Inferior parietal cortex (tissue), 1 donor: ENCODE measurements around the gene TBCA.

Source experiments
- DNase-seq: peaks from one replicate; pipeline ENCODE4 v3.0.0-alpha.2; 2016; ENCODE audit errors: extremely low spot score

TBCA gene

GRCh38 chr5:77643654-77644370, 132.3 kb downstream of the TBCA start:
- no peak for DNase-seq

DNA sequence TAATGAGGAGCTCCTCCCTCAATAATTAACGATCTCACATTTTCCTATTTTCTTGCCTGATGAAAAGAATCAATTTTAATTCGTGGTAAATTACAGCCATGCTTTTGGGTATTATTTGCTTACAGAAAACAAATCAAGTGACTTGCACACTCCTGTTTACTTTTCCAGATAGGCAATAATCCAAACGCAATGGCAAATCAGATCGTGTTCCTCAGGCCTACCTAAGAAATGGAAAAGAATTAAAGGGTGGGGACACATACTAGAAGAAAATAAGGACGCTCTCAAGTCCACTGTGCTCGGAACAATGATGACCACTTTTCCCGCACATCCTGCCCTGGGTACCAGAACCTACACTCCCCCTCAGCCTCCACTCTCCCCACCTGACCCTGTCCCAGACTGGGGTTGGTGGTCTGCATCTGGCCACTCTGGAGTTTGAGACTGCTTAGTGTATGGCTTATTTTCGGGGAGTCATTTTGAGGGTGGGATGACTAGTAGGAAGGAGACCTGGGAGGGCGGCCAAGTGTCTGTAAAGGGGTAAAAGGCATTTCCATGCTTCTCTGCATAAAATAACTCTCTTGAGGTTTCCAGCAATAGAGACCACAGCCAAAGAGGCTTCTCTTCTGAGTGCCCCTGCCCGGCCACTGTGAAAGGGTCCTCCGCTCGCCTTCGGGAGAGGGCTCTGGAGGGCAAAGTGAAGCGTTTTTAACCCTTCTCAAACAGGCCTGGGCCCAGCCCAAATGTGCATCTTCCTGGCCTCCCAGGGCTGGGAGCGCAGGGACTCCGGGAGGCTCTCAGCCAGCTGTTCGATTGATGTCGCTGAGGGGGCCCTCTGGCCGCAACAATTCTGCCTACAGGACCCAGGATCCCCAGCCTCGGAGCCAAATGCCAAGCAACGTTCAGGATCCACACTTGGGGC, 133.1 kb downstream of the TBCA start:
- DNase-seq = no peak

DNA sequence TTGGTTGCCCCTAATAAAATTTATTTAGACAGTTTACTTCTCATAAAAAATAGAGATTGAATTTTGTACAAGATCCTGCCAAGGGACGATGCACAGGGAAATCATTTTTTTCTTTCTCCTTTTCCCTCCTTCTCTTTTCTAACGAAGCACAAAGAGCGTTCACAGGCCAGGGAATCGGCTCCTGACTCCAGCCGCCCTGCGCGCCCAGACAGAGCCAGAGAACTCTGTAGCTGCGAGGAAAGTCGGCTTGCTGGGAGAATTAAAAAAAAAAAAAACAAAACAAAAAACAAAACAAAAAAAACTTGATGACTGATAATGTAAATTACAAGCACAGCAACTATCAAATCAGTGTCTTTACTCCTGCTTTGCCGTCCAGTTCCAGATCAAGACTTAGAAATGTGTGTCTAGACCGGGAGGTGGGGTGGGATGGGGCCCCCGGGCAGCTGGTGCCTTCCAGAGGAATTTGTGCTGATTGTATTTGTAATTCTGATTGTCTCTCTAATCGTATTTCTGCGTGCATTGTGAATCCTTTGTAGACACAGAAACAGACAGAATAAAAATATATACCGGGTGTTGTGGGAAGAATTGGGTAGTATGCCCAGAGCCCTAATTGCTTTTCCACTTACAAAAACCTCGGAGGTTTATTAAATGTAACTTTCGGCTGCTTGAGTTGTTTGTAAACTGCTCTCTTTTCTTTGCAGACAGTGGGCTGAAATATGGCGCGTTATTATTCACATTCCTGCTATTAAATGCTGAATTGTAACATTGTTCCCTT, 134.0 kb downstream of the TBCA start:
- no peak for DNase-seq

DNA sequence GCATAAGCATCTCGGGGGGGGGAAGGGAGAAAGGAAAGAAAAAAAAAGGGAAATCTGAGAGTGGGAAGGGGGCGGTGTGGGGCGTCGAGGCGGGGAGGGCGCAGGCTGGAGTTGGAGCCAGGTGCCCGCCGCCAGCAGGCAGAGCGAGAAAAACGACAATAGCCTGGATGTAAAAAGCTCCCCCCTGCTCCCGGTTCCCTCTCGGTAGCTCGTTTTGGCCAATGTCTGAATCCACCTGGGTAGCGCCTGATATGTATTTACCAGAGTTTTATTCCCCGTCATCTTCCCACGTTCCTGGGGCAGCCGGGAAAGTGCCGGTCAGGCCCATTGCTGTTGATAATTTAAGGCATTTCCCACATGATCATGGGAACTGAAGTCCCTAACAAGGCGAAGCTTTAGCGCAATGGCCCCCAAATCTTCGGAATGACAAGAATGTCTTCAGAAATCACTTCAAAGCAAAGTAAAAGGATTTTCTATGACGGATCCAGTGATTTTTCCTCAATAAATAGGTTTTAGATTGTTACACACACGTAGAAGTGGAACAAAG, 134.7 kb downstream of the TBCA start:
- DNase-seq = no peak
